Sigmoid colon (tissue), 7 donors: ENCODE data around the gene SLX4IP. TPM values are rescaled to one million over a fixed set of nuclear protein-coding genes. Genes with fewer than 3 reads are reported as not detected.

Experiments
- DNase-seq: peaks from one replicate; pipeline ENCODE4 v3.0.0-alpha.2; 2019
- H3K27ac ChIP-seq, 4 donors: fragments of 200-600 bp; sonication (generic); one replicate each; pipeline ENCODE4 v1.5.1; 2016 to 2019; ENCODE audit warnings: mild to moderate bottlenecking in 1 of 4
- H3K27me3 ChIP-seq, 3 donors: fragments of 200-600 bp; sonication (generic); one replicate each; pipeline ENCODE4 v1.5.1; 2019; ENCODE audit warnings: mild to moderate bottlenecking in 1 of 3
- H3K36me3 ChIP-seq, 4 donors: fragments of 200-600 bp; sonication (generic); one replicate each; pipeline ENCODE4 v1.5.1; 2016 to 2019
- H3K4me1 ChIP-seq, 4 donors: fragments of 200-600 bp; sonication (generic); one replicate each; pipeline ENCODE4 v1.5.1; 2017 to 2019
- H3K4me3 ChIP-seq, 4 donors: fragments of 200-600 bp; sonication (generic); one replicate each; pipeline ENCODE4 v1.5.1; 2017 to 2019; ENCODE audit warnings: mild to moderate bottlenecking in 2 of 4, moderate library complexity in 1 of 4
- H3K9me3 ChIP-seq, 4 donors: fragments of 200-600 bp in 3 of 4; sonication (generic) in 3 of 4; one replicate each; pipeline versions ENCODE4 v1.5.1 to v1.6.1; 2013 to 2019
- CTCF ChIP-seq, 4 experiments: fragments of 450-650 bp in 3 of 4; fragments of 200-600 bp in 1 of 4; IDR thresholded peaks; one replicate each; pipeline ENCODE4 v1.5.1; 2016 to 2019; ENCODE audit warnings: antibody characterized with exemption in 4 of 4, mild to moderate bottlenecking in 3 of 4, moderate library complexity in 2 of 4
- EP300 ChIP-seq, 4 donors: sonication (generic); formaldehyde crosslinking; IDR thresholded peaks; one replicate each; pipeline ENCODE4 v1.6.1; 2017; ENCODE audit warnings: antibody characterized with exemption in 4 of 4
- POLR2A ChIP-seq, 2 donors: fragments of 450-650 bp; IDR thresholded peaks; one replicate each; pipeline ENCODE4 v1.6.1; 2016; ENCODE audit warnings: antibody characterized with exemption in 2 of 2, mild to moderate bottlenecking in 2 of 2, moderate library complexity in 2 of 2
- POLR2AphosphoS5 ChIP-seq, 4 donors: sonication (generic); formaldehyde crosslinking; IDR thresholded peaks; one replicate each; pipeline ENCODE4 v1.6.1; 2017; ENCODE audit warnings: antibody characterized with exemption in 4 of 4
- WGBS, 2 donors: extraction: QIAGEN DNeasy Blood & Tissue Kit; methylation state at CpG; one replicate each; pipeline ENCODE4 v1.1.7; 2013; 5-methylcytosine and 5-hydroxymethylcytosine counted together
- intact Hi-C: fragments of 100-400 bp; cut with DNase I; formaldehyde crosslinking; loops from one replicate; pipeline ENCODE4 v1.15.1; 2023
- polyA plus RNA-seq, 3 donors: library from polyadenylated mRNA; stranded (reverse); fragments of 200-250 nt; gene quantifications; one replicate each; pipeline ENCODE4 v1.2.3, GENCODE V29; 2013
- total RNA-seq, 4 donors: library from RNA; depleted of rRNA; stranded (reverse); fragments of >200 nt; gene quantifications; one replicate each; pipeline ENCODE4 v1.1.0, GENCODE V29; 2016
- donor health status: healthy with polysubstance abuse.
- donor health status: Bipolar disorder and iron deficiency.
- donor health status: healthy.

Gene SLX4IP
- total and polyA plus RNA-seq, 7 donors, result 1.2 to 4.2 (median 2.4) TPM

- Histone ChIP-seq H3K9me3 (no peaks in the 10 kb centered on the region), H3K36me3 (no peaks in the 10 kb centered on the region), H3K27me3 (no peaks in the 10 kb centered on the region), H3K4me3 (no peak overlapping the region), H3K27ac (peak overlapping the region in 3 of 4 donors; percentile 27 to 52 (median 51)), H3K4me1 (peaks cover 0 to 49% (median 32%) of the 10 kb centered on the region in 4 donors)
- 21 to 42% methylated on average over 7 of the region's 7 CpGs for WGBS, 2 donors
- TF ChIP-seq POLR2A (IDR thresholded peaks at IDR 0.05) (no peak), EP300 (IDR thresholded peaks at IDR 0.05) (no peak), CTCF (IDR thresholded peaks at IDR 0.05) (peak; percentile 54 to 70 (median 56)), POLR2AphosphoS5 (IDR thresholded peaks at IDR 0.05) (peak in 2 of 4 donors; percentile 26 to 46)
- intact Hi-C loops, result loop anchor here (5.0 to 10.0 kb wide), 2 partner anchors 805 to 1073 kb away; no protein-coding TSS in a partner anchor
- DNase-seq, result peak; percentile 88
These were observed 34.5 kb downstream of the SLX4IP start for GRCh38 chr20:10469599-10469998.

GRCh38 chr20:10470276-10470675 lies 35.2 kb downstream of the SLX4IP start:
- Histone ChIP-seq H3K27ac (peak overlapping the region in 3 of 4 donors; percentile 27 to 52 (median 51)), H3K4me3 (no peak overlapping the region), H3K9me3 (no peaks in the 10 kb centered on the region), H3K4me1 (peaks cover 0 to 49% (median 34%) of the 10 kb centered on the region in 4 donors), H3K36me3 (no peaks in the 10 kb centered on the region), H3K27me3 (no peaks in the 10 kb centered on the region)
- intact Hi-C loops, result loop anchor here (2.0 to 5.0 kb wide), 4 partner anchors 52 to 205 kb away; no protein-coding TSS in a partner anchor
- TF ChIP-seq POLR2AphosphoS5 (IDR thresholded peaks at IDR 0.05) (no peak), EP300 (IDR thresholded peaks at IDR 0.05) (no peak), CTCF (IDR thresholded peaks at IDR 0.05) (no peak), POLR2A (IDR thresholded peaks at IDR 0.05) (no peak)
- no peak for DNase-seq
- WGBS, 2 donors, result 94 to 95% methylated on average over 6 of the region's 6 CpGs

- H3K4me3 ChIP-seq, result no peak overlapping the region
- H3K27me3 ChIP-seq, result no peaks in the 10 kb centered on the region
- 93 to 96% methylated on average over 2 of the region's 2 CpGs for WGBS, 2 donors
- DNase-seq, result no peak
- TF ChIP-seq EP300 (IDR thresholded peaks at IDR 0.05), result no peak
- no peak for TF ChIP-seq CTCF (IDR thresholded peaks at IDR 0.05)
- TF ChIP-seq POLR2A (IDR thresholded peaks at IDR 0.05), result no peak
- TF ChIP-seq POLR2AphosphoS5 (IDR thresholded peaks at IDR 0.05), result no peak
- H3K36me3 ChIP-seq, result no peaks in the 10 kb centered on the region
- no peak overlapping the region for H3K27ac ChIP-seq
- H3K9me3 ChIP-seq, result no peaks in the 10 kb centered on the region
- intact Hi-C loops, result loop anchor here (5.0 kb wide), 3 partner anchors 49 to 179 kb away; no protein-coding TSS in a partner anchor
- peaks cover 0 to 32% (median 20%) of the 10 kb centered on the region in 4 donors for H3K4me1 ChIP-seq
These were observed 37.8 kb downstream of the SLX4IP start for GRCh38 chr20:10472871-10473270.

- no peak overlapping the region for H3K4me3 ChIP-seq
- peak overlapping the region in 2 of 4 donors; percentile 7 to 15 for H3K27ac ChIP-seq
- no peaks in the 10 kb centered on the region for H3K9me3 ChIP-seq
- peak; percentile 71 for DNase-seq
- WGBS, 2 donors, result 74 to 82% methylated on average over 11 of the region's 11 CpGs
- H3K4me1 ChIP-seq, result peaks cover 0 to 19% (median 9%) of the 10 kb centered on the region in 4 donors
- intact Hi-C loops, result loop anchor here (5.0 kb wide), 3 partner anchors 48 to 178 kb away; no protein-coding TSS in a partner anchor
- TF ChIP-seq CTCF (IDR thresholded peaks at IDR 0.05) (no peak), POLR2AphosphoS5 (IDR thresholded peaks at IDR 0.05) (no peak), POLR2A (IDR thresholded peaks at IDR 0.05) (no peak), EP300 (IDR thresholded peaks at IDR 0.05) (no peak)
- no peaks in the 10 kb centered on the region for H3K36me3 ChIP-seq
- no peaks in the 10 kb centered on the region for H3K27me3 ChIP-seq
These were observed 39.6 kb downstream of the SLX4IP start for GRCh38 chr20:10474606-10475184.
